Chondrocyte (in vitro differentiated cells): ENCODE data around the gene DIS3. TPM values are rescaled to one million over a fixed set of nuclear protein-coding genes. Genes with fewer than 3 reads are reported as not detected.
A peak's percentile ranks its signal among the peaks of the same experiment; 100 is the strongest.

ENCODE experiments used
- DNase-seq: peaks from one replicate; pipeline ENCODE4 v3.0.0; 2021; ENCODE audit warnings: mixed read lengths, low spot score
- H3K27ac Mint-ChIP-seq: one replicate; pipeline ENCODE4 v1.8.0; 2021; ENCODE audit warnings: mild to moderate bottlenecking, moderate library complexity, mixed read lengths; ENCODE audit not compliant: unreplicated experiment
- H3K27me3 Mint-ChIP-seq: 2 replicates; pipeline ENCODE4 v1.8.0; 2021; ENCODE audit warnings: low read depth, mixed read lengths
- H3K36me3 Mint-ChIP-seq: 2 replicates; pipeline ENCODE4 v1.8.0; 2021; ENCODE audit warnings: low read depth, mixed read lengths
- H3K4me1 Mint-ChIP-seq: 2 replicates; pipeline ENCODE4 v1.8.0; 2021; ENCODE audit warnings: low read depth, mild to moderate bottlenecking, mixed read lengths
- H3K4me3 Mint-ChIP-seq: one replicate; pipeline ENCODE4 v1.8.0; 2021; ENCODE audit warnings: mild to moderate bottlenecking, moderate library complexity, mixed read lengths; ENCODE audit not compliant: unreplicated experiment
- H3K9me3 Mint-ChIP-seq: 2 replicates; pipeline ENCODE4 v1.8.0; 2021; ENCODE audit warnings: low read depth, mixed read lengths
- CTCF ChIP-seq: fragments of 200-600 bp; sonication (generic); IDR thresholded peaks from 2 replicates; pipeline ENCODE4 v1.5.0; 2021; ENCODE audit warnings: antibody characterized with exemption, mild to moderate bottlenecking, moderate library complexity
- total RNA-seq: library from RNA; stranded (reverse); gene quantifications from 3 replicates; pipeline ENCODE4 v1.2.1, GENCODE V29; 2021

DIS3 gene
- total RNA-seq, 1 donor from 2014 or later = 30.5 TPM

GRCh38 chr13:72763411-72763810, 18.3 kb downstream of the DIS3 start:
- DNase-seq = no peak
- H3K27ac Mint-ChIP-seq = peak overlapping the region; percentile 80
- no peaks in the 10 kb centered on the region for H3K9me3 Mint-ChIP-seq
- H3K27me3 Mint-ChIP-seq = no peaks in the 10 kb centered on the region
- peaks cover 10% of the 10 kb centered on the region for H3K4me1 Mint-ChIP-seq
- peaks cover 26% of the 10 kb centered on the region for H3K36me3 Mint-ChIP-seq
- TF ChIP-seq CTCF = no peak
- H3K4me3 Mint-ChIP-seq = no peak overlapping the region

- Mint-ChIP-seq H3K9me3 (no peaks in the 10 kb centered on the region), H3K27me3 (no peaks in the 10 kb centered on the region), H3K4me1 (peaks cover 10% of the 10 kb centered on the region), H3K36me3 (peaks cover 23% of the 10 kb centered on the region), H3K27ac (no peak overlapping the region), H3K4me3 (no peak overlapping the region)
- DNase-seq = no peak
- no peak for TF ChIP-seq CTCF
Measured at GRCh38 chr13:72760189-72760588, 21.5 kb downstream of the DIS3 start.

- H3K27me3 Mint-ChIP-seq = no peaks in the 10 kb centered on the region
- TF ChIP-seq CTCF = no peak
- DNase-seq = no peak
- H3K36me3 Mint-ChIP-seq = peaks cover 17% of the 10 kb centered on the region
- no peak overlapping the region for H3K27ac Mint-ChIP-seq
- no peak overlapping the region for H3K4me3 Mint-ChIP-seq
- H3K9me3 Mint-ChIP-seq = no peaks in the 10 kb centered on the region
- peaks cover under 1% of the 10 kb centered on the region for H3K4me1 Mint-ChIP-seq
Measured at GRCh38 chr13:72757792-72758535, 23.7 kb downstream of the DIS3 start.

GRCh38 chr13:72754111-72754510, 27.6 kb downstream of the DIS3 start:
- H3K36me3 Mint-ChIP-seq = peaks cover 17% of the 10 kb centered on the region

GRCh38 chr13:72751220-72751619, 30.5 kb downstream of the DIS3 start:
- Mint-ChIP-seq H3K27me3 (no peaks in the 10 kb centered on the region), H3K36me3 (peaks cover 18% of the 10 kb centered on the region), H3K9me3 (peaks cover 6% of the 10 kb centered on the region), H3K4me3 (no peak overlapping the region), H3K27ac (no peak overlapping the region), H3K4me1 (no peaks in the 10 kb centered on the region)
- DNase-seq = no peak
- no peak for TF ChIP-seq CTCF

More at GRCh38 chr13:72754111-72754510, 27.6 kb downstream of the DIS3 start:
- no peak overlapping the region for H3K4me3 Mint-ChIP-seq
- no peak for TF ChIP-seq CTCF
- no peaks in the 10 kb centered on the region for H3K27me3 Mint-ChIP-seq
- DNase-seq = no peak
- no peak overlapping the region for H3K27ac Mint-ChIP-seq
- no peaks in the 10 kb centered on the region for H3K4me1 Mint-ChIP-seq
- peaks cover 6% of the 10 kb centered on the region for H3K9me3 Mint-ChIP-seq
